Choroid plexus epithelial cell (primary cell): ENCODE measurements around the gene RFXANK.

Experiments
- DNase-seq: peaks from one replicate; pipeline ENCODE4 v3.0.0-alpha.2; 2010; ENCODE audit warnings: low read depth
- H3K4me3 ChIP-seq: 2 replicates; pipeline ENCODE4 v1.5.1; 2011; ENCODE audit warnings: low read depth, mild to moderate bottlenecking, control low read depth, low read length, moderate library complexity
- CTCF ChIP-seq: conservative IDR thresholded peaks from 2 replicates; pipeline ENCODE4 v1.5.1; 2011; ENCODE audit warnings: low read depth, mild to moderate bottlenecking, control low read depth, inconsistent platforms, low read length, moderate library complexity

RFXANK gene

DNA sequence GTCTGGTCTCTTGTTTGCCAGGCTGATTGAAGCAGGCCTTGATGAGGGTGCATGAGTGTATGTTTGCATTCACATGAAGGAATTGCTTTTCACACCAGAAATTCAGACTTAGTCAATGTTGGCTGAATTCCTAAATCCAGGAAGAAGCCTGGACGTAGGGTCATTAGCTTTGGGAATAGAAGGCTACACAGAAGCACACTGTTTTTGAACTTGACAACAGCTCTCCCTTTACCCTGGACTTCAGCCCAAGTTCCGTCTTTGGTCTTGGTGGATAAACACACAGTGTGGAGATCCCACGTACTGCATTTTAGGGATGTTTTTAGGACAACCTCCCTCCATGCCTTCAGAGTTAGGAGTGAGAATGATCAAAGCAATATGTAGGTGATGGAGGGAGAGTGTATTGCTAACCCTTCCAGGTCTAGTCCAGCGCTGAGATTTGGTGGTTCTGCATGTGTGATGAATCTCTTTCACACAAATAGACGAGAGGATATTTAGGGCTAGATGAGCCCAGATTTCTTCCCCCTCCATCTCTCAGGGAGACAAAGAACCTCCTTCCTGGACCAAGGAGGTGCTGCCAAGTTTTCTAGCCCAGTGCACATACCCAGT, 58.2 kb downstream of the RFXANK start:
- no peak for DNase-seq
- TF ChIP-seq CTCF: no peak
- H3K4me3 ChIP-seq: no peak overlapping the region
